HUES64 (cell line): ENCODE measurements around the gene PPP2R2C.

Experiments used
- H3K27ac ChIP-seq: 2 replicates; pipeline ENCODE4 v1.7.0; 2013; ENCODE audit warnings: low read depth, low read length, inconsistent platforms
- H3K27me3 ChIP-seq: 2 replicates; pipeline ENCODE4 v1.6.1; 2013; ENCODE audit warnings: mild to moderate bottlenecking, low read length; ENCODE audit not compliant: insufficient read depth
- H3K36me3 ChIP-seq: 2 replicates; pipeline ENCODE4 v1.6.1; 2013; ENCODE audit warnings: mild to moderate bottlenecking, low read length; ENCODE audit not compliant: insufficient read depth
- H3K4me1 ChIP-seq: 2 replicates; pipeline ENCODE4 v1.6.1; 2013; ENCODE audit warnings: mild to moderate bottlenecking, low read length, moderate library complexity; ENCODE audit not compliant: insufficient read depth
- H3K4me3 ChIP-seq: 2 replicates; pipeline ENCODE4 v1.5.1; 2013; ENCODE audit warnings: mild to moderate bottlenecking, low read length, moderate library complexity
- H3K9ac ChIP-seq: 2 replicates; pipeline ENCODE4 v1.6.1; 2013; ENCODE audit warnings: mild to moderate bottlenecking, low read depth, low read length
- H3K9me3 ChIP-seq: 2 replicates; pipeline ENCODE4 v1.6.1; 2013; ENCODE audit warnings: low read depth, low read length; ENCODE audit not compliant: insufficient read depth
- WGBS: fragments of 150-250, 120-280 bp; methylation state at CpG from one replicate; pipeline ENCODE4 v1.1.7; 2013; ENCODE audit warnings: missing lambda C conversion rate; 5-methylcytosine and 5-hydroxymethylcytosine counted together

PPP2R2C gene

GRCh38 chr4:6271206-6271605 lies 201.2 kb downstream of the PPP2R2C start:
- H3K27ac ChIP-seq: no peak overlapping the region
- peaks cover 12% of the 10 kb centered on the region; the same call in 1 of the 2 replicates for H3K27me3 ChIP-seq
- H3K4me3 ChIP-seq: no peak overlapping the region
- no peaks in the 10 kb centered on the region for H3K36me3 ChIP-seq
- 89% methylated on average over 9 of the region's 9 CpGs for WGBS
- no peak overlapping the region for H3K9ac ChIP-seq
- no peaks in the 10 kb centered on the region for H3K9me3 ChIP-seq
- H3K4me1 ChIP-seq: peaks cover 14% of the 10 kb centered on the region

DNA sequence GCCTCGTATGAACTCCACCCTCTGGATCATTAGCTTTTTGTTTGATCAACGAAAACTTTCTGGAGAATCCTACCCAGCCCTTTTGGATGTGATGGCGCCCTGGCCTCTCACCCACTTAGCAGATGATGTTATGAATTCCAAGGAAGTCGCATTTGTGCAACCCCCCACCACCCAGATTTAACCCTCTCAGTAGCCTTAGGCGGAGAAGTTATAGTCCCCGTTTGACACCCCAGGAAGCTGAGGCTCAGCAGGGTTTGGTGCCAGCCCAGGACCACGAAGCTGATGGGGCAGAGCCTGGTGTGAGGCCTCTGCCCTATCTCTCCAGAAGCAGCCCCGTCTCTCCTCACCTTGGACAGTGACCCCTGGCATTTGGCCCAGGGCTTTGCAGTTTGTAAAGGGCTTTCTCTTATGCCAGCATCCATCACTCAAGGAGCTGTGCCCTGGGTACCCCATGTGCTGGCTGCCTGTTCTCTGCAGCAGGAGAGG lies 201.7 kb downstream of the PPP2R2C start:
- H3K9ac ChIP-seq: no peak overlapping the region
- H3K9me3 ChIP-seq: no peaks in the 10 kb centered on the region
- peaks cover 12% of the 10 kb centered on the region; the same call in 1 of the 2 replicates for H3K27me3 ChIP-seq
- no peaks in the 10 kb centered on the region for H3K36me3 ChIP-seq
- H3K4me3 ChIP-seq: peak overlapping the region; percentile 94
- H3K27ac ChIP-seq: no peak overlapping the region
- H3K4me1 ChIP-seq: peaks cover 14% of the 10 kb centered on the region
- 46% methylated on average over 8 of the region's 8 CpGs for WGBS
